Measurements from ENCODE around the gene HPN.
"Not testable (repeated sequence)": the region's sequence is repeated elsewhere in the genome, so short reads cannot be mapped to it uniquely, and the experiment has no call there.

The HPN gene

GRCh38 chr19:35095667-35096368 is 54.3 kb downstream of the HPN start:
- H3K27ac ChIP-seq, result no peak overlapping the region
- TF ChIP-seq CTCF (conservative IDR thresholded peaks at IDR 0.05), result no peak
- TF ChIP-seq ZFX (IDR thresholded peaks at IDR 0.05), result no peak

- H3K27ac ChIP-seq, result no peak overlapping the region
- no peak for TF ChIP-seq ZFX (IDR thresholded peaks at IDR 0.05)
- TF ChIP-seq CTCF (conservative IDR thresholded peaks at IDR 0.05), result no peak
These were observed 57.0 kb downstream of the HPN start for GRCh38 chr19:35098413-35099049.

GRCh38 chr19:35099155-35099896 is 57.8 kb downstream of the HPN start:
- TF ChIP-seq CTCF (conservative IDR thresholded peaks at IDR 0.05), result no peak
- TF ChIP-seq ZFX (IDR thresholded peaks at IDR 0.05), result no peak
- H3K27ac ChIP-seq, result no peak overlapping the region

GRCh38 chr19:35099897-35100275 is 58.4 kb downstream of the HPN start:
- TF ChIP-seq CTCF (conservative IDR thresholded peaks at IDR 0.05) (no peak), ZFX (IDR thresholded peaks at IDR 0.05) (no peak)
- no peak overlapping the region for H3K27ac ChIP-seq

GRCh38 chr19:35100588-35101533 is 59.3 kb downstream of the HPN start:
- no peak overlapping the region for H3K27ac ChIP-seq
- TF ChIP-seq CTCF (conservative IDR thresholded peaks at IDR 0.05) (no peak), ZFX (IDR thresholded peaks at IDR 0.05) (no peak)

GRCh38 chr19:35101949-35102348 is 60.4 kb downstream of the HPN start:
- not testable (repeated sequence) for H3K27ac ChIP-seq

GRCh38 chr19:35103614-35104013 is 62.1 kb downstream of the HPN start:
- not testable (repeated sequence) for H3K27ac ChIP-seq

GRCh38 chr19:35104361-35104760 is 62.8 kb downstream of the HPN start:
- TF ChIP-seq CTCF (conservative IDR thresholded peaks at IDR 0.05) (no peak), ZFX (IDR thresholded peaks at IDR 0.05) (no peak)
- H3K27ac ChIP-seq, result no peak overlapping the region

Measured in C4-2B (cell line).